ENCODE measurements around the gene CLOCK.

CLOCK gene

DNA sequence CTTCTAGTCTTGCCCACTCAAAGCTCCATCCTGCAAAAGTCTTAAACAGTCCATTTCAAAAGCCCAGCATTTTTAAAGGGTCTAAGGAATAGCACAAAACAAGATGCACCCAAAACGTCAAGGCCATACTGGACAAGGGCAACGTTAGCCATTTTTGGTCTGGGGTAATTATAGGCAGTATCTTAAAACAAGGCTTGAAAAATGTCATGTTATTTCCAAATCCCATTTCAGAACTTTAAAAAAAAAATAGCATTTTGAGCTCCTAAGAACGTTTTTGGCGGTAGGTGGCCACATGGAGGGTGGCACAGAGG, 151.5 kb downstream of the CLOCK start:
- Histone ChIP-seq H3K36me3 (ENCODE audit: control insufficient read depth, insufficient read depth, low read length) (no peaks in the 10 kb centered on the region), H3K27me3 (ENCODE audit: control insufficient read depth, insufficient read depth, low read length, poor library complexity, severe bottlenecking) (peaks cover 3% of the 10 kb centered on the region), H3K27ac (ENCODE audit: insufficient read depth, low read depth, low read length, poor library complexity, severe bottlenecking) (peak overlapping the region; percentile 11), H3K4me3 (ENCODE audit: insufficient read depth, low read depth, low read length) (peak overlapping the region; percentile 86), H3K4me1 (ENCODE audit: control insufficient read depth, insufficient read depth, low read length) (peaks cover 17% of the 10 kb centered on the region), H3K9me3 (ENCODE audit: control insufficient read depth, low read length) (no peaks in the 10 kb centered on the region)
- WGBS, 2 experiments = 1 to 12% methylated on average over 4 of the region's 4 CpGs

- Histone ChIP-seq H3K4me1 (ENCODE audit: control insufficient read depth, insufficient read depth, low read length) (peaks cover 11% of the 10 kb centered on the region), H3K27ac (ENCODE audit: insufficient read depth, low read depth, low read length, poor library complexity, severe bottlenecking) (no peak overlapping the region), H3K27me3 (ENCODE audit: control insufficient read depth, insufficient read depth, low read length, poor library complexity, severe bottlenecking) (peaks cover 3% of the 10 kb centered on the region), H3K9me3 (ENCODE audit: control insufficient read depth, low read length) (no peaks in the 10 kb centered on the region), H3K4me3 (ENCODE audit: insufficient read depth, low read depth, low read length) (no peak overlapping the region), H3K36me3 (ENCODE audit: control insufficient read depth, insufficient read depth, low read length) (no peaks in the 10 kb centered on the region)
- WGBS, 2 experiments = 93 to 94% methylated on average over 4 of the region's 4 CpGs
These were observed 153.0 kb downstream of the CLOCK start for GRCh38 chr4:55393461-55394320.

DNA sequence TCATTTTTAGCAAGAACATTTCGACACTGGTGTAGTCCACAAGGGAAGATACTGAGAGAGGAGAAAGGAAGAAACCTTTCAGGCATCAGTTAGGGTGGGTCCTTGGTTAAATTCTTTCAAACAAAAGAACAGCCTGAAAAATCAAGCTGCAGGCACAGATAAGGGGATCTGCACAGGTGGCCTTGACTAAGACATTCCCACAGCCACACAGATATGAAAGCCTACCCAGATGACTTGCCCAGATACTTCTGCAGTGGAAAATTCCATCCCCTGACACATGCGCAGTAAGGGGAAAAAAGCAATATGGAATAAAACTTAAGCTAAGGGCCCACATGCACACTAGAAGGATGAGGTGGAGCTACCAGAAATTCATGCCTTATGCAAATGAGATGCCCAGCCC, 159.9 kb downstream of the CLOCK start:
- 89 to 93% methylated on average over 2 of the region's 2 CpGs for WGBS, 2 experiments
- Histone ChIP-seq H3K27me3 (ENCODE audit: control insufficient read depth, insufficient read depth, low read length, poor library complexity, severe bottlenecking) (no peaks in the 10 kb centered on the region), H3K36me3 (ENCODE audit: control insufficient read depth, insufficient read depth, low read length) (no peaks in the 10 kb centered on the region), H3K4me1 (ENCODE audit: control insufficient read depth, insufficient read depth, low read length) (no peaks in the 10 kb centered on the region), H3K27ac (ENCODE audit: insufficient read depth, low read depth, low read length, poor library complexity, severe bottlenecking) (no peak overlapping the region), H3K9me3 (ENCODE audit: control insufficient read depth, low read length) (no peaks in the 10 kb centered on the region), H3K4me3 (ENCODE audit: insufficient read depth, low read depth, low read length) (no peak overlapping the region)

DNA sequence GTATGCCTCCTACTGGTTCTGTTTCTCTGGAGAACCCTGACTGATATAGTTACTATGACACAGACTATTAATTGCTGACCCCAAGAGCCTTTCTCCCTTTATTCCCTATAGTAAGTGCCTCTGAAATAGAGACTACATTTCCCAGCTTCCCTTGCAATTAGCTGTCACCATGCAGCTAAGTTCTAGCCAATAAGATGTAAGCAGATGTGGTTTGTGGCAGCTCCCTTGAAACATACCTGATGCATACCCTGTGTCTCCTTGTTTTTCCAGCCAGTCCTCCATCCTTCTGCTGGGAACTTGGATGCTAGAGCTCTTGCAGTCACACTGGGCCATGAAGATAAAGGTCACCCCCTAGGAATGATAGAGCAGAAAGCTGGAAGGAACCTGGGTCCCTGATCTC, 160.6 kb downstream of the CLOCK start:
- no peaks in the 10 kb centered on the region for H3K9me3 ChIP-seq (ENCODE audit: control insufficient read depth, low read length)
- no peaks in the 10 kb centered on the region for H3K36me3 ChIP-seq (ENCODE audit: control insufficient read depth, insufficient read depth, low read length)
- no peaks in the 10 kb centered on the region for H3K27me3 ChIP-seq (ENCODE audit: control insufficient read depth, insufficient read depth, low read length, poor library complexity, severe bottlenecking)
- H3K4me3 ChIP-seq (ENCODE audit: insufficient read depth, low read depth, low read length) = no peak overlapping the region
- no peaks in the 10 kb centered on the region for H3K4me1 ChIP-seq (ENCODE audit: control insufficient read depth, insufficient read depth, low read length)
- no peak overlapping the region for H3K27ac ChIP-seq (ENCODE audit: insufficient read depth, low read depth, low read length, poor library complexity, severe bottlenecking)

- 87 to 95% methylated on average over 3 of the region's 3 CpGs for WGBS, 2 experiments
- H3K4me1 ChIP-seq (ENCODE audit: control insufficient read depth, insufficient read depth, low read length) = no peaks in the 10 kb centered on the region
- no peak overlapping the region for H3K27ac ChIP-seq (ENCODE audit: insufficient read depth, low read depth, low read length, poor library complexity, severe bottlenecking)
These were observed 161.5 kb downstream of the CLOCK start for GRCh38 chr4:55385201-55385649.

GRCh38 chr4:55382488-55383003, 164.2 kb downstream of the CLOCK start:
- Histone ChIP-seq H3K27ac (ENCODE audit: insufficient read depth, low read depth, low read length, poor library complexity, severe bottlenecking) (no peak overlapping the region), H3K27me3 (ENCODE audit: control insufficient read depth, insufficient read depth, low read length, poor library complexity, severe bottlenecking) (no peaks in the 10 kb centered on the region), H3K4me1 (ENCODE audit: control insufficient read depth, insufficient read depth, low read length) (no peaks in the 10 kb centered on the region), H3K36me3 (ENCODE audit: control insufficient read depth, insufficient read depth, low read length) (no peaks in the 10 kb centered on the region), H3K4me3 (ENCODE audit: insufficient read depth, low read depth, low read length) (no peak overlapping the region), H3K9me3 (ENCODE audit: control insufficient read depth, low read length) (no peaks in the 10 kb centered on the region)
- WGBS, 2 experiments = 93 to 96% methylated on average over 2 to 3 of the region's 3 CpGs

More at GRCh38 chr4:55385201-55385649, 161.5 kb downstream of the CLOCK start:
- H3K4me3 ChIP-seq (ENCODE audit: insufficient read depth, low read depth, low read length) = no peak overlapping the region
- H3K36me3 ChIP-seq (ENCODE audit: control insufficient read depth, insufficient read depth, low read length) = no peaks in the 10 kb centered on the region
- no peaks in the 10 kb centered on the region for H3K9me3 ChIP-seq (ENCODE audit: control insufficient read depth, low read length)
- H3K27me3 ChIP-seq (ENCODE audit: control insufficient read depth, insufficient read depth, low read length, poor library complexity, severe bottlenecking) = no peaks in the 10 kb centered on the region

- no peaks in the 10 kb centered on the region for H3K27me3 ChIP-seq (ENCODE audit: control insufficient read depth, insufficient read depth, low read length, poor library complexity, severe bottlenecking)
- no peaks in the 10 kb centered on the region for H3K36me3 ChIP-seq (ENCODE audit: control insufficient read depth, insufficient read depth, low read length)
- 88 to 93% methylated on average over 7 of the region's 7 CpGs for WGBS, 2 experiments
- H3K4me3 ChIP-seq (ENCODE audit: insufficient read depth, low read depth, low read length) = no peak overlapping the region
- H3K4me1 ChIP-seq (ENCODE audit: control insufficient read depth, insufficient read depth, low read length) = no peaks in the 10 kb centered on the region
- no peak overlapping the region for H3K27ac ChIP-seq (ENCODE audit: insufficient read depth, low read depth, low read length, poor library complexity, severe bottlenecking)
- H3K9me3 ChIP-seq (ENCODE audit: control insufficient read depth, low read length) = no peaks in the 10 kb centered on the region
These were observed 165.2 kb downstream of the CLOCK start for GRCh38 chr4:55381502-55381901.

GRCh38 chr4:55380576-55380975, 166.1 kb downstream of the CLOCK start:
- Histone ChIP-seq H3K27me3 (ENCODE audit: control insufficient read depth, insufficient read depth, low read length, poor library complexity, severe bottlenecking) (no peaks in the 10 kb centered on the region), H3K4me1 (ENCODE audit: control insufficient read depth, insufficient read depth, low read length) (no peaks in the 10 kb centered on the region), H3K4me3 (ENCODE audit: insufficient read depth, low read depth, low read length) (no peak overlapping the region), H3K27ac (ENCODE audit: insufficient read depth, low read depth, low read length, poor library complexity, severe bottlenecking) (no peak overlapping the region), H3K36me3 (ENCODE audit: control insufficient read depth, insufficient read depth, low read length) (no peaks in the 10 kb centered on the region), H3K9me3 (ENCODE audit: control insufficient read depth, low read length) (no peaks in the 10 kb centered on the region)
- whole genome bisulfite sequencing, 2 experiments = 86 to 94% methylated on average over 1 of the region's 2 CpGs

DNA sequence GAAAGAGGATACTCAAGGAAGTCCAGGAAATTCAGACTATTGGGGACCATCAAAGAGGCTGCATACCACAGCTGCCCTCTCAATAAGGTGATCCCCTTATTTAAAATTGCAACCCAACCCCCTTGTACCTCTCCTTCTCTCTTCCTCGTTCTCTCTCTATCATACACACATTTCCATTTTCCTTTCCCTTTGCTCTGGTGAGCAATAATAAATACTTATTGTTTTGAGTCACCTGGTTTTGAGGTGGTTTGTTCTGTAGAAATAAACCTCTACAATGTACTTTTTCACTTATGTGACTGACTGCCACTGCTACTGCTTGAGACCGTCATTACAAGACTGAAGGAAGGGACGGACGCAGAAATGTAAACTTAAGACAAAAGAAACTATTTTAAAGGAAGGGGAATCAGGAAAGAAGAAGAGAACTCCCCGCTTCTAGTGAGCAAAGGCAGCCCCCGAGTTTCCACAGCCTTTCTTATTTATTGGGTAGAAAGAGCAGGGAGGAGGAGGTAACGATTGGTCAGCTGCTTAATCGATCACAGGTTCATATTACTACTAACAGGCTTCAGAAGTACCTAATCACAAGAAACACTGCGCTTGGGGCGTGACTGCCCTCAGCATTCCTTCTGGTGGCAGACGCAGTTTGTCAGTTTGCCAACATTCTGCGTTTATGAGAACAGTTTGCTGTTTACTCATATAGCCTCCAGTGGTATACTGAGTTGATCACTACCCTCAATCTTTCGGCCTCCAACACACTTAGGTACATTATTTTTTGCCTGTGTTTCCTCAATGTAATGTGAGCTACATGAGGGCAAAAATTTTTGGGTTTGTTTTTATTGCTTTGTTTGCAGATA, 167.9 kb downstream of the CLOCK start:
- H3K27ac ChIP-seq (ENCODE audit: insufficient read depth, low read depth, low read length, poor library complexity, severe bottlenecking) = no peak overlapping the region
- H3K4me1 ChIP-seq (ENCODE audit: control insufficient read depth, insufficient read depth, low read length) = no peaks in the 10 kb centered on the region
- H3K36me3 ChIP-seq (ENCODE audit: control insufficient read depth, insufficient read depth, low read length) = no peaks in the 10 kb centered on the region

More for the DNA sequence above, 167.9 kb downstream of the CLOCK start:
- Histone ChIP-seq H3K4me3 (ENCODE audit: insufficient read depth, low read depth, low read length) (no peak overlapping the region), H3K27me3 (ENCODE audit: control insufficient read depth, insufficient read depth, low read length, poor library complexity, severe bottlenecking) (no peaks in the 10 kb centered on the region), H3K9me3 (ENCODE audit: control insufficient read depth, low read length) (no peaks in the 10 kb centered on the region)
- 90 to 94% methylated on average over 11 to 13 of the region's 13 CpGs for WGBS, 2 experiments
